CD4-positive, alpha-beta T cell treated with Interleukin-1 beta for 1 hour (primary cell): ENCODE results near the gene ATP4A.
A peak's percentile ranks its signal among the peaks of the same experiment; 100 is the strongest.

Experiments
- DNase-seq, 2 donors: peaks; one replicate each; pipeline ENCODE4 v3.0.0-alpha.2; 2020 to 2022

Gene ATP4A

GRCh38 chr19:35565016-35565856 lies 1.8 kb upstream of the ATP4A start:
- DNase-seq = no peak

DNA sequence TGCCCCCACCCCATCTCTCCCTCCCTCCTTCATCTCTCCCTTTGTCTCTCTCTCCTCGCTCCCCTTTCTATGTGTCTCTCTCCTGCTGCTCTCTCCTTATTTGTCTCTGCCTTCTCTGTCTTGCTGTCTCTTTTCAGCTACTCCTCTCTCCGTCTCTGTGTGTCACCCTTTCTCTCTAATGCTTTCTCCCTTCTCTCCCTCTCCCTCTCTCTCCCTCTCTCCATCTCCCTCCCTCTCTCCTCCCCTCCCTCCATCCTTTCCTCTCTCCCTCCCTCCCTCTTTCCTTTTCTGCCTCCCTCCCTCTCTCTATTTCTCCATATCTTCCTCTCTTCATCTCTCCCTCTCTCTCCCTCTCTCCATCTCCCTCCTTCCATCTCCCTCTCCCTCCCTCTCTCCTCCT lies 682 bp downstream of the ATP4A start:
- DNase-seq = no peak

- no peak for DNase-seq
Observed at GRCh38 chr19:35562336-35562735, 1.1 kb downstream of the ATP4A start.

- DNase-seq = no peak
Observed at GRCh38 chr19:35561436-35561835, 2.0 kb downstream of the ATP4A start.

DNA sequence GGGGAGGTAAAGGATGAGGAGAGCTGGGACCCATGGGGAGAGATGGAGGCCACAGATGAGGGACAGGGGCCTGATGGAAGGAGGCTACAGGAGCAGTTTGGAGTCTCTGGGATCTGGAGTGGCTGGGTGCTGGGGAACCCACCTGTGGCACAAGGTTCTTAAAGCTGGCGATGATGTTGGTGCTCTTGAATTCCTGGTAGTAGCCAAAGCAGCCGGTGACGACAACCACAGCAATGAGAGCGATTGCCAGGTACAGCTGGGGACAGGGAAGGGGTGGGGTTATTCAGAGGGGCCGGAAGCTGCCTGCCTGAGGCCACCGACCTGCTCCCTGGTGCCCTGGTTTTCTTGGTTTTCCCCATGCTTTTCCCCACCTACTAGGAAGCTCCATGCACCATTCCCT lies 2.8 kb downstream of the ATP4A start:
- no peak for DNase-seq

DNA sequence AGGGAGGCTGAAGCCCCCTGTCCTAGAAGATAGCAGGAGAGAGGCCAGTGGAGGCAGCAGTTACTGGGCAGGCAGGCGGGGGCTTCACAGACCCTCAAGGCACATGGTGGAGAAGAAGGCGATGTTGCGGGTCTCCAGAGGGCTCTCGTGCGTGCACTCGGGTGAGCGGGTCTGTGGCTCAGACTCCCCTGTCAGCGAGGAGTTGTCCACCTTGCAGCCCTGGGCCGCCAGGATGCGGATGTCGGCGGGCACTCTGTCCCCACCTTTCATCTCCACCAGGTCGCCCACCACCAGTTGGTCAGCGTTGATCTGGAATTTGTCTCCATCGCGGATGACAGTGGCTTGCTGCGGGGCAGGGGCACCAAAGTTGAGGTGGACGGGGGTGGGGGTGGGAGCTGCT lies 3.2 kb downstream of the ATP4A start:
- DNase-seq = no peak

DNA sequence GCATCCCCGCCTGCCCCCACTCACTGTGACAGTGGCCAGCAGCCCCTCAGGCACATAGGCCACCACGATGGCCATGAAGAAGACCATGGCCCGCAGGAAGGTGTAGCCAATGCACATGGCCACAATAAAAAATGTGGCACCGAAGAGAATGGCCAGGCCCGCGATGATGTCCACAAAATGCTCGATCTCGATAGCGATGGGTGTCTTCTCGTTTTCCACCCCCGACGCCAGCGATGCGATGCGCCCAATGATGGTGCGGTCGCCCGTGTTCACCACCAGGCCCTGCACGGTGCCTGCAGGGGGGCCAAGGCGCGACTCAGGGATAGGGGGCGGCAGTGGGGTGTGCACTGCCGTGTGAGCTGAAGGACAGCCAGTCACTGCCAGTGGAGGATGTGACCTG lies 3.7 kb downstream of the ATP4A start:
- DNase-seq = no peak

DNA sequence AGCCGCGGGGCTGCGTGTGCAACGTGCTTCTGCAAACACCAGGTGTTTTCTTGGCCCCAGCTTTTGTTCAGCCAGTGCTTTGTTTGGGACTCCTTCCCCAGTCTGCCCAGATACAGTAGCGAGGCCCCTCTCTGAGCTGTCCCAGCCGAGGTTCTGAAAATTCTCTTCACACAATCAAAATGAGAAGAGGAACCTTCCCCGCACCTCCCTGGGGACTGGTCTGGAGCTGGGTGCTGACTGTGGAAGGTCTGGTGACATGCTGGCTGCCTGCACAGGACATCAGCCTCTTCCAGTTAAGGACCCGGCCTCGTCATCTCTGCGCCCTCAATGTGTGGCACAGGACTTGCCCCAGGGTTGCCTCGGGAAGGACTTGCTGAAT lies 4.2 kb downstream of the ATP4A start:
- DNase-seq = no peak

DNA sequence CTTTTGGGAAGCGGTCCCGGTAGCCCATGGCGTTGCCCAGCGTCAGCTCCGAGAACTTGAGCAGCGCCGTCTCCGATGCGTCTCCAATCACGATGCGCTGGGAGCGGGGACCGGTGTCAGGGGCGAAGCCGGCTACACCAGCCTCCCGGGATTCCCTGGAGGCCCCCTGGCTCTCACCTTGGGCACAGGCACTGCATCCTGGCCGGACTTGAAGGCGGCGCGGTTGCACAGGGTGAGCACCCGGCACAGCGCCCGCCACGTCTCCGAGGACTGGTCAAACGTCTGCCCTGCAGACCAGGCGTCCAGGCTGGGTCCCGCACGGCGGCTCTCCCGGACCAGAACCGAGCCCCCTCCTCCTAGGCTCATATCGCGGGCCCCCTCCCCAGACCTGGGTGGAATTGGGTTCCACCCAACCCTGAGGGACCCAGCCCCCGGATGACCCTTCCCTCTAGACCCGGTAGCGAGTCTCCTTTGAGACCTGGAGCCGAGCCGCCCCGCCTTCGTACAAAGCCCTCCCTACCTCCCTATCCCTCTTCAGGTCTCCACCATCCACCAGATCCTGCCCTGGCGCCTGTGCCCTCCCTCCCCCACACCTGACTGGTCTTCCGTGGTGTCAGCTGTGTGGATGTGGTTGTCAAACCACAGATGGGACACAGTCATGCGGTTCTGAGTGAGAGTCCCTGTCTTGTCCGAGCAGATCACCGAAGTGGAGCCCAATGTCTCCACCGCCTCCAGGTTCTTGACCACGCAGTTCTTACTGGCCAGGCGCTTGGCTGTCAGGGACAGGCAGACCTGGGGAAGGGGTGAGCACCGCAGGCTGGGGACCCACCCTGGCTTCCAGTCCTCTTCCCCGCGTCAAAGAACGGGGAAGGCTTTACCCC lies 4.8 kb downstream of the ATP4A start:
- no peak for DNase-seq

DNA sequence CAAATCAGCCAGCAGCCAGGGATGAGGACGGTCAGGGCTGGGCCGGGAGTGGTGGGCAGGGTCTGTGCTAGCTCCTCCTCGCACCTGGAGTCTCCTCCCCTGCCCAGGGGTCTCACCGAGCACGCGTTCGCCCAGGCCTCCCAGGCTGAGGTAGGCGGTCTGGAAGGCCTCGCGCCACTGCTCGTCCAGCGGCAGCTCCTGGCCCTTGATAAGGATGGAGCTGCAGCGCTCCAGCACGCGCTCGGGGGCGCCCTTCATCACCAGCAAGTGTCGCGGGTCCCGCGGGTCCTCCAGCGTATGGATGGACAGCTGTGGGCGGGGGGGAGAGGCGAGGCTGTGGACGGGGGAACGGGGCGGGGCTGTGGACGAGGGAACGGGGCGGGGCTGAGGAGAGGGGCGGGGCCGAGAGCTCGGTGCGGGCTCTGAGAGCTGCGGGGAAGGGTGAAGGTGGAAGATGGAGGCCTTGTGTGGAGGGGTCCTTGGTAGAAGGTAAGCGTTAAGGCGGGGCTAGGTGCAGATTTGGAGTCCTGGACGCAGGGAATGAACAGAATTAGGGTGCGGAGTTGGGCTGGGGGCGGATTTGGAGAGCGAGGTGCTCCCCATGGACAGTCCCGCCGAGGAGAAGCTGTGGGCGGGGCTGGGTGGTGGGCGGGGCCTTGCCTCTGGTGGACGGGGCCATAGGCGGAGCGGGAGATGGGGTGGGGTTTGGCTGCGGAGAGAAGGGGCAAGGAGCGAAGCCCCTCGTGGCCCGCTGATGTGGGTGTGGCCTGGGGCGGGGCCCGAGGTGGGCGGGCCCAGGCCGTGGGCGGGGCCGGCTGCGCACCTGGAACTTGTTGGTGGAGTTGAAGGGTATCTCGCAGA lies 5.7 kb downstream of the ATP4A start:
- DNase-seq = peak; percentile 52 to 61

GRCh38 chr19:35556846-35557538 lies 6.5 kb downstream of the ATP4A start:
- no peak for DNase-seq

GRCh38 chr19:35556025-35556590 lies 7.3 kb downstream of the ATP4A start:
- no peak for DNase-seq

GRCh38 chr19:35555301-35556005 lies 8.0 kb downstream of the ATP4A start:
- DNase-seq = no peak

DNA sequence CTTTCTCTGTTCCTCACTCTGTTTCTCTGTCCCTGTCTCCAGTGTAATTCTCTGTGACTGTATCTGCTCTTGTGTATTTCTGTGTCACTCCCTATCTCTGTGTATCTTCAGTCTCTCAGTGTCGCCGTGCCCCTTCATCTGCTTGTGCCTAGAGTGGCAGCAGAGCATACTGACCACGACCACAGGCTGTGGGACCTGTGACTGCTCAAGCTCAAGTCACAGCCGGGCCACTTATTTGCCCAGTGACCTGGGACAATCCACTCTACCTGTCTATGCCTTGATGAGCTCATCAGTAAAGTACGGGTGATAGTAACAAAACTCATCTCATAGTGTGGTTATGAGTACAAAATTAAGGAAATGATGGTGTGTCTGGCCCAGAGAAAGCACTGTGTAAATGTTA lies 9.4 kb downstream of the ATP4A start:
- DNase-seq = no peak

DNA sequence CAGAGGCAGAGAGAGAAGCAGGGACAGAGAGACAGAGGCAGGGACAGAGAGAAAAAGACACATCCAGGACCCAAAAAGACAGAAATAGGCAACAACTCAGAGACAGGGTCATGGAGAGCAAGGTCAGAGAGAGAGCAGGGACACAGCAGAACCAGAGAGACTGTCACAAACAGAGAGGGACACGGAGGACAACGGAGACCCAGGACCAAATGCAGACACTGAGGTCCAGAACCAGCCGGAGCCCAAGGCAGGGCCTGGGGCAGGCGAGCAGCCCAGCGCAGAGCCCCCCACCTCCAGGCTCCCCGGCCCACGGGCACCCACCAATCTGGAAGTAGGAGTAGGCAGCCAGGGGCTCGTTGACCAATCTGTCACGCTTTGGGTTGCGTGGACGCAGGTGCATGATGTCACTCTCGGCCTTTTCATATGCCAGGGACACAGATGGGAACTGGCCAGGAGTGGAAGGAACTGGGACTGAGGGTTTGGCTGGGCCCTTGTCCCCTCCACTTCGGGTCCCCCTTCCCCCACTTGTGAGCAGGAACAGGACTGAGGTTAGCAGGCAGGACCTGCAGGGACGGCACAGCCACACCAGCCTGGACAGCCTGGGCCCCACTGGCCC lies 10.0 kb downstream of the ATP4A start:
- DNase-seq = no peak

- no peak for DNase-seq
Observed at GRCh38 chr19:35552534-35553384, 10.7 kb downstream of the ATP4A start.

GRCh38 chr19:35551091-35551810 lies 12.2 kb downstream of the ATP4A start:
- no peak for DNase-seq

- DNase-seq = no peak
Observed at GRCh38 chr19:35549879-35550523, 13.5 kb downstream of the ATP4A start.
